ENCODE data around the gene RNF169.

Gene RNF169

GRCh38 chr11:74748211-74749126 lies at the start of gene RNF169:
Gene RNF169 (plus strand): TSS chr11:74748849. CDS start chr11:74748881, 32 bp downstream.
- FAIRE-seq = peak; percentile 86

GRCh38 chr11:74699615-74700396 lies 48.8 kb upstream of the RNF169 start:
- DNase-seq (ENCODE audit: extremely low spot score, insufficient read length, low read depth) (no peak), FAIRE-seq (no peak)

More at GRCh38 chr11:74748211-74749126, at the start of gene RNF169:
- peak; percentile 94 for DNase-seq (ENCODE audit: extremely low spot score, insufficient read length, low read depth)

GRCh38 chr11:74701351-74701750 lies 47.3 kb upstream of the RNF169 start:
- FAIRE-seq = no peak
- no peak for DNase-seq (ENCODE audit: extremely low spot score, insufficient read length, low read depth)

GRCh38 chr11:74702383-74703007 lies 46.2 kb upstream of the RNF169 start:
- DNase-seq (ENCODE audit: extremely low spot score, insufficient read length, low read depth) (peak; percentile 59), FAIRE-seq (peak; percentile 69)

GRCh38 chr11:74703211-74703610 lies 45.4 kb upstream of the RNF169 start:
- no peak for FAIRE-seq

GRCh38 chr11:74707182-74707581 lies 41.5 kb upstream of the RNF169 start:
- FAIRE-seq = no peak
- DNase-seq (ENCODE audit: extremely low spot score, insufficient read length, low read depth) = no peak

More at GRCh38 chr11:74703211-74703610, 45.4 kb upstream of the RNF169 start:
- DNase-seq (ENCODE audit: extremely low spot score, insufficient read length, low read depth) = no peak

- DNase-seq (ENCODE audit: extremely low spot score, insufficient read length, low read depth) (no peak), FAIRE-seq (no peak)
Observed at GRCh38 chr11:74707602-74708510, 40.8 kb upstream of the RNF169 start.

GRCh38 chr11:74709175-74709574 lies 39.5 kb upstream of the RNF169 start:
- DNase-seq (ENCODE audit: extremely low spot score, insufficient read length, low read depth) (no peak), FAIRE-seq (no peak)

- DNase-seq (ENCODE audit: extremely low spot score, insufficient read length, low read depth) = no peak
- FAIRE-seq = no peak
Observed at GRCh38 chr11:74710281-74710938, 38.2 kb upstream of the RNF169 start.

- no peak for DNase-seq (ENCODE audit: extremely low spot score, insufficient read length, low read depth)
Observed at GRCh38 chr11:74713686-74714085, 35.0 kb upstream of the RNF169 start.

GRCh38 chr11:74714904-74715303 lies 33.7 kb upstream of the RNF169 start:
- no peak for FAIRE-seq
- no peak for DNase-seq (ENCODE audit: extremely low spot score, insufficient read length, low read depth)

More at GRCh38 chr11:74713686-74714085, 35.0 kb upstream of the RNF169 start:
- FAIRE-seq = no peak

GRCh38 chr11:74717221-74717969 lies 31.3 kb upstream of the RNF169 start:
- FAIRE-seq (no peak), DNase-seq (ENCODE audit: extremely low spot score, insufficient read length, low read depth) (no peak)

- DNase-seq (ENCODE audit: extremely low spot score, insufficient read length, low read depth) = no peak
- FAIRE-seq = no peak
Observed at GRCh38 chr11:74719011-74719410, 29.6 kb upstream of the RNF169 start.

- no peak for FAIRE-seq
- DNase-seq (ENCODE audit: extremely low spot score, insufficient read length, low read depth) = no peak
Observed at GRCh38 chr11:74720596-74721478, 27.8 kb upstream of the RNF169 start.

- DNase-seq (ENCODE audit: extremely low spot score, insufficient read length, low read depth) = no peak
- FAIRE-seq = no peak
Observed at GRCh38 chr11:74721479-74721835, 27.2 kb upstream of the RNF169 start.

- DNase-seq (ENCODE audit: extremely low spot score, insufficient read length, low read depth) (no peak), FAIRE-seq (no peak)
Observed at GRCh38 chr11:74723511-74723910, 25.1 kb upstream of the RNF169 start.

GRCh38 chr11:74725701-74726100 lies 22.9 kb upstream of the RNF169 start:
- FAIRE-seq = no peak
- no peak for DNase-seq (ENCODE audit: extremely low spot score, insufficient read length, low read depth)
